PC-3 (cell line): ENCODE measurements around the gene CLDN12.

ENCODE experiments used
- CTCF ChIP-seq: fragments of 300-600 bp; sonication (generic); conservative IDR thresholded peaks from 2 replicates; pipeline ENCODE4 v1.5.1; 2017; ENCODE audit warnings: antibody characterized with exemption, low read depth, mild to moderate bottlenecking, low read length
- EZH2 ChIP-seq: fragments of 300-600 bp; sonication (generic); IDR thresholded peaks from one replicate; pipeline ENCODE4 v1.6.1; 2017; ENCODE audit warnings: antibody characterized with exemption, mild to moderate bottlenecking, low read length; ENCODE audit not compliant: unreplicated experiment
- EZH2phosphoT487 ChIP-seq: fragments of 300-600 bp; sonication (generic); IDR thresholded peaks from 2 replicates; pipeline ENCODE4 v1.6.1; 2018; ENCODE audit warnings: mild to moderate bottlenecking, antibody characterized with exemption, low read length, borderline replicate concordance

DNA sequence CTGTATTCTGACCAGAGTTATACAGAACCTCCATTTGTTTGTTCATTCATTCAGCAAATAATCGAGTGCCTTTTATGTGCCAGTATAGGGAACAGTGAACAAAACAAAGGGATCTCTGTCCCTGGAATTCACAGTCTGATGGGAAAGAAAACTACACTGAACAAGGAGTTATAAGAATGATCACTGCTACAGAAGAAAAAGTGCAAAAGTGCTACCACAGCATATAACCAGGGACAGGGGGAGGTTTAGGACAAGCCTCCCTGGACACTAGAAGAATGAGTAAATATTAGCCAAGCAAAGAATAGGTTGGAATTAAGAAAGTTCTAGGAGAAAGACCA, 4.2 kb downstream of the CLDN12 start:
- TF ChIP-seq CTCF (no peak), EZH2phosphoT487 (no peak), EZH2 (no peak)
